Cardiac muscle cell (in vitro differentiated cells and primary cell): ENCODE data around the gene ENTPD5. TPM values are rescaled to one million over a fixed set of nuclear protein-coding genes. Genes with fewer than 3 reads are reported as not detected.

ENCODE experiments used
- DNase-seq, 2 donors: peaks; one replicate each; pipeline versions ENCODE4 v3.0.0 to v3.0.0-alpha.2; 2010 to 2017; ENCODE audit warnings: low read depth in 1 of 2, low spot score in 1 of 2
- H3K27ac ChIP-seq: fragments of 200-600 bp; sonication (generic); 2 replicates; pipeline ENCODE4 v1.5.1; 2016
- H3K27me3 ChIP-seq: fragments of 200-600 bp; sonication (generic); 2 replicates; pipeline ENCODE4 v1.6.0; 2016; ENCODE audit warnings: control low read depth
- H3K36me3 ChIP-seq: fragments of 200-600 bp; sonication (generic); 2 replicates; pipeline ENCODE4 v1.5.1; 2016; ENCODE audit warnings: control low read depth
- H3K4me1 ChIP-seq: fragments of 200-600 bp; sonication (generic); 2 replicates; pipeline ENCODE4 v1.8.1; 2017; ENCODE audit warnings: low read depth, mild to moderate bottlenecking, mixed run types
- H3K4me3 ChIP-seq: fragments of 200-600 bp; sonication (generic); 2 replicates; pipeline ENCODE4 v1.5.1; 2016; ENCODE audit warnings: mild to moderate bottlenecking
- H3K9me3 ChIP-seq: fragments of 200-600 bp; sonication (generic); 2 replicates; pipeline ENCODE4 v1.5.1; 2017; ENCODE audit warnings: low read depth, mild to moderate bottlenecking, control low read depth
- CTCF ChIP-seq: IDR thresholded peaks from 2 replicates; pipeline ENCODE4 v1.5.1; 2012; ENCODE audit warnings: low read depth, mild to moderate bottlenecking, low read length
- polyA plus RNA-seq: library from polyadenylated mRNA; unstranded; fragments of >200 nt; fragmentation: Nextera tagmentation; extraction: Ambion mirVana; gene quantifications from 2 replicates; pipeline ENCODE4 v1.2.1, GENCODE V29; 2016
- total RNA-seq: library from RNA; depleted of rRNA; stranded (reverse); fragments of >200 nt; gene quantifications from 2 replicates; pipeline ENCODE4 v1.2.3, GENCODE V29; 2016

The ENTPD5 gene
- total and polyA plus RNA-seq, 2 experiments from 2014 or later: 6.2 to 8.6 TPM

GRCh38 chr14:74035556-74035955 is 16.5 kb upstream of the ENTPD5 start:
- peak in 1 of 2 donors; percentile 9 for DNase-seq

GRCh38 chr14:74034572-74034971 is 15.5 kb upstream of the ENTPD5 start:
- Histone ChIP-seq H3K4me1 (no peaks in the 10 kb centered on the region), H3K27ac (no peak overlapping the region), H3K36me3 (peaks cover 4% of the 10 kb centered on the region), H3K27me3 (no peaks in the 10 kb centered on the region), H3K4me3 (no peak overlapping the region), H3K9me3 (no peaks in the 10 kb centered on the region)
- no peak for TF ChIP-seq CTCF
- no peak for DNase-seq

More at GRCh38 chr14:74035556-74035955, 16.5 kb upstream of the ENTPD5 start:
- H3K27me3 ChIP-seq: no peaks in the 10 kb centered on the region
- no peak for TF ChIP-seq CTCF
- no peak overlapping the region for H3K4me3 ChIP-seq
- H3K4me1 ChIP-seq: no peaks in the 10 kb centered on the region
- H3K36me3 ChIP-seq: peaks cover 4% of the 10 kb centered on the region
- no peak overlapping the region for H3K27ac ChIP-seq
- no peaks in the 10 kb centered on the region for H3K9me3 ChIP-seq

GRCh38 chr14:74029136-74029535 is 10.0 kb upstream of the ENTPD5 start:
- H3K4me1 ChIP-seq: no peaks in the 10 kb centered on the region
- no peak overlapping the region for H3K4me3 ChIP-seq
- H3K27me3 ChIP-seq: no peaks in the 10 kb centered on the region
- H3K36me3 ChIP-seq: no peaks in the 10 kb centered on the region
- DNase-seq: no peak
- TF ChIP-seq CTCF: no peak
- no peaks in the 10 kb centered on the region for H3K9me3 ChIP-seq
- H3K27ac ChIP-seq: no peak overlapping the region

- TF ChIP-seq CTCF: no peak
- no peak overlapping the region for H3K4me3 ChIP-seq
- no peaks in the 10 kb centered on the region for H3K27me3 ChIP-seq
- H3K36me3 ChIP-seq: no peaks in the 10 kb centered on the region
- no peaks in the 10 kb centered on the region for H3K9me3 ChIP-seq
- H3K4me1 ChIP-seq: no peaks in the 10 kb centered on the region
- no peak for DNase-seq
- H3K27ac ChIP-seq: no peak overlapping the region
These were observed 3.3 kb upstream of the ENTPD5 start for GRCh38 chr14:74022346-74022745.

- peak overlapping the region; percentile 94 for H3K4me3 ChIP-seq
- H3K27me3 ChIP-seq: no peaks in the 10 kb centered on the region
- TF ChIP-seq CTCF: no peak
- no peaks in the 10 kb centered on the region for H3K36me3 ChIP-seq
- peak; percentile 44 to 81 for DNase-seq
- no peaks in the 10 kb centered on the region for H3K9me3 ChIP-seq
- H3K27ac ChIP-seq: peak overlapping the region; percentile 96
- H3K4me1 ChIP-seq: no peaks in the 10 kb centered on the region
These were observed 485 bp upstream of the ENTPD5 start for GRCh38 chr14:74019408-74020137.
